ENCODE measurements around the gene NOTCH2.

Gene NOTCH2

DNA sequence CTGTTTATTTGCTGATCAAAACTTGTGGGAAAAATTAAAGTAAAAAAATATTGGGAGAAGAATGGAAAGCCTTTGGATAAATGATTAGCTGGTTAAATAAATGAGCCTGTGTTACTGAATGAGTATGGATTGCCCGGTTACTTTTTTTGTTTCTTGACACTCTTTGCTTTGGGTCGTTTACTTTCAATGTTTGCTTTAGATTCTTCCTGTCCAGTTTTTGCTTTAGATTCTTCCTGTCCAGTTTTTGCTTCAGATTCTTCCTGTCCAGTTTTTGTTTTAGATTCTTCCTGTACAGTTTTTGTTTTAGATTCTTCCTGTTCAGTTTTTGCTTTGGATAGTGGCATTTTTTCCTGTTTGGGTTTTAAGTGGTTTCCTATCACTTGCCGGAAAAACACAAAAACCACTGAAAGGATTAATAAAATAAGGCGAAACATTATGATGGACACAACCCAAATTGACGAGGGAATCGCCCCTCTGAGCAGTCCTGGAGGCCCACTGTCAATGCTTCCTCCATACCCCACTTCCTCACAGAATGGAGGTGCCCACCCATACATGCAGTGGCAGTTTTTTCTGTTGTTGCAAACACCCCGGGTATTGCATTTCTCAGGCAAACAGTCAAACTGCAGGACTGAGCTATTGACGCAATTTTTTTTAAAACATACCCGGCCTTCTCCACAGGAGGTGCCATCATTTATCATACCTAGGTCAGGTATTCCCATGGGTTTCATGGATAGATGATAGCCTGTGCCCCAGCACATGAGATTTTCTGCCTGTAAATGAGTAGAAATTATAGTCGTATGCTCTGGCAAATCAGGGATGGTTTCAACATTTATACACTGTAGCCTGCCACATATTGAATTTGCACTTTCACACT lies 175.4 kb downstream of the NOTCH2 start:
- no peaks in the 10 kb centered on the region for H3K9me3 ChIP-seq (ENCODE audit: low read length)
- H3K4me3 ChIP-seq (ENCODE audit: low read length): no peak overlapping the region
- H3K4me1 ChIP-seq (ENCODE audit: insufficient read depth, low read length): no peaks in the 10 kb centered on the region
- no peak overlapping the region for H2AFZ ChIP-seq (ENCODE audit: low read depth, low read length)
- no peaks in the 10 kb centered on the region for H3K36me3 ChIP-seq (ENCODE audit: insufficient read depth, low read length)
- H3K27me3 ChIP-seq (ENCODE audit: insufficient read depth, low read length): no peaks in the 10 kb centered on the region

DNA sequence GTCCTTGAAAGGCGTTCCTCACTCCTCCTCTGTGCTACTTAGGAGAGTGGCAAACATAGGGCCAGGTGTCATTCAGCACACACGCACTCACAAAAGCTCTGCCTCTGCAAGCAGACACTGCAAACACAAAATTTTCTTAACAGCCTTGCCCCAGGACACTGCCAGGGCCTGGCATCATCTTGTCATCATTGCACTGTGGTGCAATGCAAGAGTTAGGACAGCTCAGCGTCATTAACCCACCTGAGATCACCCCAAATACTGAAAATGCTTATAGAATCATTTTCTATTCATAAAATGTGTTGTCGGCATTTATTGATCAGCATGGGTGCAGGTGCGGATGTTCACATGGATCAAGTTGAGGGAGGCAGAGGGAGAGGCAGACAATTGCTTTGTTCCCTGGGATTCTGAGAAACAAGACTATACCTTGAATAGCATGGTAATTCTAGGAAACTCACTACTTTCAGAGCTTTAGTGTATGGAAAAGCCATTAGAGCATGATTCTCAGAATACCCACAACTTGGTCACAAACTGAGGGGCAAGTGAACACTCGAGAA lies 176.1 kb downstream of the NOTCH2 start:
- Histone ChIP-seq H3K9me3 (ENCODE audit: low read length) (no peaks in the 10 kb centered on the region), H2AFZ (ENCODE audit: low read depth, low read length) (no peak overlapping the region), H3K36me3 (ENCODE audit: insufficient read depth, low read length) (no peaks in the 10 kb centered on the region), H3K27me3 (ENCODE audit: insufficient read depth, low read length) (no peaks in the 10 kb centered on the region), H3K4me3 (ENCODE audit: low read length) (no peak overlapping the region), H3K4me1 (ENCODE audit: insufficient read depth, low read length) (no peaks in the 10 kb centered on the region)

DNA sequence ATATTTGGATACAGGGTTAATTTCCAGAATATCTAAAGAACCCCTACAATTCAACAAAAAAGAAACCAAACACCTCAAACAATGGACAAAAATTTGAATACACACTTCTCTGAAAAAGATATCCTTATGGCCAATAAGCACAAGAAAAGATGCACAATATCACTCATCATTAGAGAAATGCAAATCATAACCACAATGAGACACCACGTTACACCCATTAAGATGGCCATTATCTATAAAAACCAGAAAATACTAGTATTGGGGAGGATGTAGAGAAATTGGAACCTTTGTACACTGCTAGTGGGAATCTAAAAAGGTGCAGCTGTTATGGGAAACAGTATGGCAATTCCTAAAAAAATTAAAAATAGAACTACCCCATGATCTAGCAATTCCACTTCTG lies 178.1 kb downstream of the NOTCH2 start:
- H3K27me3 ChIP-seq (ENCODE audit: insufficient read depth, low read length): no peaks in the 10 kb centered on the region
- H2AFZ ChIP-seq (ENCODE audit: low read depth, low read length): no peak overlapping the region
- no peak overlapping the region for H3K4me3 ChIP-seq (ENCODE audit: low read length)
- no peaks in the 10 kb centered on the region for H3K9me3 ChIP-seq (ENCODE audit: low read length)
- no peaks in the 10 kb centered on the region for H3K36me3 ChIP-seq (ENCODE audit: insufficient read depth, low read length)
- H3K4me1 ChIP-seq (ENCODE audit: insufficient read depth, low read length): no peaks in the 10 kb centered on the region

DNA sequence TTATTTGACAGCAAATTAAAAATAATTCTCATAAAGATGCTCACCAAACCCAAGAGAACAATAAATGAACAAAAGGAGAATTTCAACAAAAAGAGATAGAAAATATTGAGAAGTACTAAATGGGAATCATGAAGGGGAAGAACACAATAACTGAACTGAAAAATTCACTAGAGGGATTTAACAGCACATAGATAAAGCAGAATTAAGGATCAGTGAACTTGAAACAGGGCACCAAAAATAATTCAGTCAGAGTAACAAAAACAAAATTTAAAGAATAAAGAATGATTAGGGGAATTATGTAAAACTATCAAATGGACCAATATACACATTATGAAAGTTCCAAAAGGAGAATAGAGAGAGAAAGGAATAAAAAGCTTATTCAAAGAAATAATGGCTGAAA lies 181.0 kb downstream of the NOTCH2 start:
- Histone ChIP-seq H2AFZ (ENCODE audit: low read depth, low read length) (no peak overlapping the region), H3K4me3 (ENCODE audit: low read length) (no peak overlapping the region), H3K4me1 (ENCODE audit: insufficient read depth, low read length) (no peaks in the 10 kb centered on the region), H3K9me3 (ENCODE audit: low read length) (no peaks in the 10 kb centered on the region), H3K36me3 (ENCODE audit: insufficient read depth, low read length) (no peaks in the 10 kb centered on the region), H3K27me3 (ENCODE audit: insufficient read depth, low read length) (no peaks in the 10 kb centered on the region)

DNA sequence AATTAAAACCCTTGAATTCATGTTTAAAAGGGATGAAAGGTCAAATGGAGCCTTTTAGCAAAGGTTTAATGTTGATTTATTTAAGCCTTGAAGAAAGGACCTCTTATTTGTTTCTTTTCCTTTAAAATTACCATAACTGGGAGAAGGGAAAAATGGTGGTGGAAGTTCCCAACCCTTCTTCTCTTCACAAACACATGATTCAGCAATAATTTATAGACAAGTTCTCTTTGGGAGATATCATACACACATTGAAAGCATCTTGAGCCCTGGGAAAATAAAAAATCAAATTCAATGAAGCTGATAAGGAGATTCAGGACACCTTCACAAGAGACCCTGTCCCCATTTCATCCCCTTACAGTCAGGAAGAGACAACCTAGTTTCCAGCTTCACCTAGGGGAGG lies 182.0 kb downstream of the NOTCH2 start:
- no peak overlapping the region for H2AFZ ChIP-seq (ENCODE audit: low read depth, low read length)
- H3K36me3 ChIP-seq (ENCODE audit: insufficient read depth, low read length): no peaks in the 10 kb centered on the region
- H3K27me3 ChIP-seq (ENCODE audit: insufficient read depth, low read length): no peaks in the 10 kb centered on the region
- no peak overlapping the region for H3K4me3 ChIP-seq (ENCODE audit: low read length)
- H3K9me3 ChIP-seq (ENCODE audit: low read length): no peaks in the 10 kb centered on the region
- no peaks in the 10 kb centered on the region for H3K4me1 ChIP-seq (ENCODE audit: insufficient read depth, low read length)

DNA sequence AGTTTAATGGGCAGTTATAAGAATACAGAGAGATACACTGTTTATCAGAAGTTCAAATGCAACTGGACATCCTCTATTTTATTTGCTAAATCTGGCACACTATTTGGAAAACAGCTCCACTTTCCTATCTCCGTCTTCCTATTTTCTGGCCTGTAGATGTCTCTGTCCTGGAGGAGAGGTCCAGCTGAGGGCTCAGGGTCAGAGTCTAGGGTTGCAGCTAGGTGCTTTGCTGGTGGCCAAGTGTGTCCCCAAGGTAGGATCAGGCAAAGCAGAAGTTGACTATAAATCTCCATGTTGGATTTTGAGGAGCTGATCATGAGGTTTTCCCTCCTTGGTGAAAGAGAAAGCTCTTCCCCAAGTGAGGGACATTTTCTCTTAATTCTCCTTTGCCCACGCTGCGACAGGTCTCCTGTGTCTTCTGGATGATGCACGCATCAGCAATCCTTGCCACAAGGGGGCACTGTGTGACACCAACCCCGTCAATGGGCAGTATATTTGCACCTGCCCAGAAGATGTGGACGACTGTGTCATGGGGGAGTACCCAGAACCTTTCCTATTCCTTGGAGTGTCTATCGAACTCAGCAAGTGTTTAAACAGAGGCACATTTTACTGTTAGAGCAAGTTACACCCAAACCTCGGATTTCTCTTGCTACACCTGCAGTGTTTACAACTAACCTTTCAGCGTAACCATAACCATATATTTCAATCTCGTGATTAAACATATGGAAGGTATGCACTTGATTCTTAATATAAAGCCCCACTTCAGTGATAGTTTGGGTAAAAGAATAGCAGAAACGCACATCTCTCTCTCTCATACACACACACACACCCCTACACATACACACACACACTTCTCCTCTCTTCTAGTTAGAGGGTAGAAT lies 183.3 kb downstream of the NOTCH2 start:
- H3K27me3 ChIP-seq (ENCODE audit: insufficient read depth, low read length): no peaks in the 10 kb centered on the region
- no peak overlapping the region for H3K4me3 ChIP-seq (ENCODE audit: low read length)
- H3K36me3 ChIP-seq (ENCODE audit: insufficient read depth, low read length): no peaks in the 10 kb centered on the region
- H2AFZ ChIP-seq (ENCODE audit: low read depth, low read length): no peak overlapping the region
- no peaks in the 10 kb centered on the region for H3K4me1 ChIP-seq (ENCODE audit: insufficient read depth, low read length)
- H3K9me3 ChIP-seq (ENCODE audit: low read length): no peaks in the 10 kb centered on the region

DNA sequence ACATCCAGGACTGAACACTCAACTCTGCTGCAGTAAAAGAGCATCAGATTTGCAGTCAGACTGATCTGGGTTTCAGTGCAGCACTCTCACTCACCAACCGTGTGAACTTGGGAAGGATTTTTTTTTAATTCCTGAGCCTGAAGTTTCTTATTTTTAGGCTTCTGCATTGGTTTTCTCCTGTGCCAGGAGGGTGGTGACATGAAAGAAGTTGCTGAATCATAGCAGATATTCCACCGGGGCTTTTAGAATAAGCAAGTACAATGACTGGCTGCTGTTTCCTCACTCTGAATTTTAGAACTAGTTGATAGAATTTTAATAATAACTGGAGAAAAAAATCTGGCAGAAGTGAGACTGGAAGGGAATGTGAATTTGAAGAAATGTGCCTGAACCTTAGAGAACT lies 184.8 kb downstream of the NOTCH2 start:
- Histone ChIP-seq H2AFZ (ENCODE audit: low read depth, low read length) (no peak overlapping the region), H3K36me3 (ENCODE audit: insufficient read depth, low read length) (no peaks in the 10 kb centered on the region), H3K9me3 (ENCODE audit: low read length) (no peaks in the 10 kb centered on the region), H3K4me3 (ENCODE audit: low read length) (no peak overlapping the region), H3K27me3 (ENCODE audit: insufficient read depth, low read length) (no peaks in the 10 kb centered on the region), H3K4me1 (ENCODE audit: insufficient read depth, low read length) (no peaks in the 10 kb centered on the region)

DNA sequence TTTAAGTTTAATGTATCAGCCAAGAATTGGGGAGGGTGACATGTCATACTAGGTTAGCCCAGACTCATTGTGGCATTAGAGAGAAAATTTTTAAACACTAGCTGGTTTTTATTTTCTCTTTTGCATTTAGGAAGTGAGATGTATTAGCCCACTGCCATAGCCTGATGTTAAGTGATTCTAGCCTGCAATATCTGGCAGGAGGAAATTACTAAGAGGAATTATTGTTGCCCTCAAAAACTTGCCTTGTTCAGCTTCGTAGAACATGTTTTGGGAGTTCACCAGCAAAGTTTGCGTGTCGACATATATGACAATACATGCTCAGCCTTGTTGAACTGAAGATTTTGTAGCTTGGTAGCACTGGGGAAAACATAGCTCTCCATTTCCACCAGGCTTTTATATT lies 185.6 kb downstream of the NOTCH2 start:
- H3K36me3 ChIP-seq (ENCODE audit: insufficient read depth, low read length): no peaks in the 10 kb centered on the region
- H2AFZ ChIP-seq (ENCODE audit: low read depth, low read length): no peak overlapping the region
- no peak overlapping the region for H3K4me3 ChIP-seq (ENCODE audit: low read length)
- no peaks in the 10 kb centered on the region for H3K27me3 ChIP-seq (ENCODE audit: insufficient read depth, low read length)
- no peaks in the 10 kb centered on the region for H3K9me3 ChIP-seq (ENCODE audit: low read length)
- H3K4me1 ChIP-seq (ENCODE audit: insufficient read depth, low read length): no peaks in the 10 kb centered on the region

DNA sequence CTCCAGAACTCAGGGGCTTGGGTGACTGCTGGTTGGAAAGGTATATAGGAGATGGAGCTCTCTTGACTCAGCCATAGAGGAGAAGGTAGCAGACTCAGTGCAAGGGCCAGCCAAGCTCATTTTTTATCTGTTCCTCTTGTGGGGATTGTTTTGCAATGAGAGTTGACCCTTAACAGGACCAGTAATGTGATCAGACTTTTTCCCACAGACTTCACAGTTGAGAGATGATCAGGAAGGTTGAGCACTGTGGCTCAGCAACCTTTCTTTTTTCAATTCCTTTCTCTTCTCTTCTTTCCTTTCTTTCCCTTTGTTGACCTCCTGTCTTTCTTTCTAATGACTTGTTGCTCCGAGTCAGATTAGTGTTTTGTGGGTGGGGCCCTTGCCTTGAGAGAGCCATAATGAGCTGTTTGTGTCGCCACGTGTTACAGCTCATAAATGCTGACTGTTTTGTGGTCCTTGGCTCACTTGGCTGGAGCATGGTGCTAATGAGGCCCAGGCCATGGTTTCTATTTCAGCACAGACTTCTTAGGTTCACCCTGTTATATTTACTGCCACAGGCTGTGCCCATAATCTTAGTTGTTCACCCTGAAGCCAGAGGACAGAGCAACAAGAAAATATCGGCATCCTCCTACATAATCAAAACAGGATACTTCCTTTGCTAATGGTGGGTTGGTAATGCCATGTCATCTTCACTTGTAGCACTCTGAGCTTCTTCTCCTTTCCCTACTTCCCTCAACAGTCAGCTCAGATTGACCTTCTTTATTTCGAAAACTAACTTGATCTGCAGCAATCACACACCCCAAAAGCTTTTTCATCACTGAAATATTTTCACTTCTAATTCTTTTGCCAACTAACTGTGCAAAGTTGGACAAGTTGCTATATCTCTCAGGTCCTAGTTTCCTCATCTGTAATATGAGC lies 187.1 kb downstream of the NOTCH2 start:
- no peak overlapping the region for H3K4me3 ChIP-seq (ENCODE audit: low read length)
- H3K27me3 ChIP-seq (ENCODE audit: insufficient read depth, low read length): no peaks in the 10 kb centered on the region
- H2AFZ ChIP-seq (ENCODE audit: low read depth, low read length): no peak overlapping the region
- H3K4me1 ChIP-seq (ENCODE audit: insufficient read depth, low read length): no peaks in the 10 kb centered on the region
- no peaks in the 10 kb centered on the region for H3K36me3 ChIP-seq (ENCODE audit: insufficient read depth, low read length)
- H3K9me3 ChIP-seq (ENCODE audit: low read length): no peaks in the 10 kb centered on the region

DNA sequence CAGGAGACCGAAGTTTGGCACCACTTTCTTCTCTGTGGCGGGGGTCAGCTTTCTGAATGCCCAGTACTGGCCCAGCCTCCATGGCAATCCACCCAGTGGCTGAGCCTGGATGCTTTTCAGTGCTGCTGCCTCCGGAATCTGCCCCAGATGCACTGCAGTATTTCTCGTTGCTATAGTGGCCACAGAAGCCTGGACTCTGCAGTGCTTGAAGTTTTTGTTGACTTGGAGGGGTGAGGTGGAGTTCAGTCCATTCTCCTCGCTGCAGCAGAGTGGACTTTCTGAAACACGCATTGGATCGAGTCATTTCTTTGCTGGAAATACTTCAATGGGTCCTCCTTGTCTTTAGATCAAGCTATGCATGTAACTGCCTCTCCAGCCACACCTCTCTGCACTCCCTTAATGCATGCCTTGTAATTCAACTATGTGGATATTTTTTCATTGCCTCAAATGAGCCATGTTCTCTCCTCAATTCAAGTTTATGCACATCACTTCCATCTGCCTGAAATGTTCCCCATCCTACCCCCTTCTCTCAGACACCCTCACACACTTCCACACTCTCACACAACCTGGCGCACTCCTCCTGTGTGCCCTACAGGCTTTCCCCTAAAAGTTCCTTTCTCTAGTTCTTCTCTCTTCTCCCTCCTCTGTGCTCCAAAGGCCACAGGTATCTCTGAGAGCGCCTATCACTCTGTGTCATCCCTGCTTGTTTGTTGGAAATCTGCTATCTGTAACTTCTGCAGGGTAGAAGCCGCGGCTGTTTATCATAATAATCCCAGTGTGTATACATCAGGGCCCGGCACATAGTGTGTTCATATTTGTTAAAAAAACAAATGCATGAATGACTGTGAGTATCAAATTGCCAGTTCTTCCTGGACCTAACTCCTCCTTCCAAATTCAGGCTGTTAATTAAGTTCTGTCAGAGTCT lies 189.7 kb downstream of the NOTCH2 start:
- Histone ChIP-seq H2AFZ (ENCODE audit: low read depth, low read length) (no peak overlapping the region), H3K4me1 (ENCODE audit: insufficient read depth, low read length) (no peaks in the 10 kb centered on the region), H3K36me3 (ENCODE audit: insufficient read depth, low read length) (no peaks in the 10 kb centered on the region), H3K9me3 (ENCODE audit: low read length) (no peaks in the 10 kb centered on the region), H3K27me3 (ENCODE audit: insufficient read depth, low read length) (no peaks in the 10 kb centered on the region), H3K4me3 (ENCODE audit: low read length) (no peak overlapping the region)

DNA sequence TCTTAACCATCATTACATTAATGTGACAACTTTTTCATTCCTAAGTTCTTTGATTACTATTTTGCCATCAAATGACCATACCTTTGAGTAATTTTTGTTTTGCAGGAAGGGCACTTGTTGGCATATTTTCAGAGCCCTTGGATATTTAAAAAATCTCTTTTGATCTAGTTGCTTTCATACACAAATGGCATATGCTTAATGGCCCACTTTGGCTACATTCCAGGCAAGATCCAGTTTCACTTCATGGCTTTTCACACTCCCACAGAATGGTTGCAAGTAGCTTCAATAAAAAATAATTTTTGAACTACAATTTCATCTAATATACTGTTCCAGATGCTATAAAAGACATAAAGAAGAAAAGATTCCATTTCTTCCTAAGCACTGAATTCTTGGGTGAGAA lies 191.3 kb downstream of the NOTCH2 start:
- Histone ChIP-seq H3K36me3 (ENCODE audit: insufficient read depth, low read length) (no peaks in the 10 kb centered on the region), H3K9me3 (ENCODE audit: low read length) (no peaks in the 10 kb centered on the region), H2AFZ (ENCODE audit: low read depth, low read length) (no peak overlapping the region), H3K4me3 (ENCODE audit: low read length) (no peak overlapping the region), H3K27me3 (ENCODE audit: insufficient read depth, low read length) (peaks cover under 1% of the 10 kb centered on the region), H3K4me1 (ENCODE audit: insufficient read depth, low read length) (no peaks in the 10 kb centered on the region)

DNA sequence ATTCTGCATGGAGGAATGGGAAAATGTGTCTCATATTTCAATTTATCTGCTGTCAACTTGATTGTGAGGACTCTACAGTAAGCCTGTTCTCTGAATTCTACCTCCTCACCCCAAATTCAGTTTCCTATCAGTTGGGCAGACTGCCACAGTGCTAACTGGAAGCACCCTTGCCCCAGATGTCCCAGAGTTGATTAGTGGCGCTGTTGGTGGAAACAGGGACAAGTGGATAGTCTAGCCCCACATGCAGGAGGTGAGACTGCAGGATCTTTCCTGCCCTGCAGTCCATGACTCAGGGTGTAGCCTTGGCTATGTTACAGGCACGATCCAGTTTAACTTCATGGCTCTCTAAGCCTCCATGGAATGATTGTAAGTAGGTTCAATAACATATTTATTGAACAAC lies 195.3 kb downstream of the NOTCH2 start:
- Histone ChIP-seq H2AFZ (ENCODE audit: low read depth, low read length) (no peak overlapping the region), H3K4me1 (ENCODE audit: insufficient read depth, low read length) (no peaks in the 10 kb centered on the region), H3K9me3 (ENCODE audit: low read length) (no peaks in the 10 kb centered on the region), H3K27me3 (ENCODE audit: insufficient read depth, low read length) (peaks cover 5% of the 10 kb centered on the region), H3K36me3 (ENCODE audit: insufficient read depth, low read length) (no peaks in the 10 kb centered on the region), H3K4me3 (ENCODE audit: low read length) (no peak overlapping the region)
